ELR (cell line): ENCODE results near the gene CADM2.

Source experiments
- DNase-seq: peaks from one replicate; pipeline ENCODE4 v3.0.0-alpha.2; 2015; ENCODE audit warnings: low read depth

Gene CADM2

DNA sequence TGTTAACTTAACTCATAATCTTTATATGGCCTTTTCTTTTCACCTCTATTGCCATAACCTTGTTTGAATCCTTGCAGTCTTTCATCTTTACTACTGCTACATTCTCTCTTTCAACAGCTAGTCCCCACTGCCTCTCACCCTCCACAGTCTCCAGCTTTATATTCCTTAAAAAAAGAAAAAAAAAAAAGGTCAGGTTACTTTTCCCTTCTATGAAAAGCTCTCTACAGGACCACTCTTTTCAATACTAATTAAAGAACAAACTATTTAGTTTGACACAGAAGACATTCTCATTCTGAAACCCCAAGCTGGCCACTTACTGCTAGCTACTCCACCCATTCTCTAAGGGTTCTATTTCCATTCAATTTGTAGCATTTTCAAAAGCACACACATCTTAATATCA lies 25.6 kb downstream of the CADM2 start:
- DNase-seq: no peak

GRCh38 chr3:84985795-84986194 lies 27.0 kb downstream of the CADM2 start:
- DNase-seq: no peak

DNA sequence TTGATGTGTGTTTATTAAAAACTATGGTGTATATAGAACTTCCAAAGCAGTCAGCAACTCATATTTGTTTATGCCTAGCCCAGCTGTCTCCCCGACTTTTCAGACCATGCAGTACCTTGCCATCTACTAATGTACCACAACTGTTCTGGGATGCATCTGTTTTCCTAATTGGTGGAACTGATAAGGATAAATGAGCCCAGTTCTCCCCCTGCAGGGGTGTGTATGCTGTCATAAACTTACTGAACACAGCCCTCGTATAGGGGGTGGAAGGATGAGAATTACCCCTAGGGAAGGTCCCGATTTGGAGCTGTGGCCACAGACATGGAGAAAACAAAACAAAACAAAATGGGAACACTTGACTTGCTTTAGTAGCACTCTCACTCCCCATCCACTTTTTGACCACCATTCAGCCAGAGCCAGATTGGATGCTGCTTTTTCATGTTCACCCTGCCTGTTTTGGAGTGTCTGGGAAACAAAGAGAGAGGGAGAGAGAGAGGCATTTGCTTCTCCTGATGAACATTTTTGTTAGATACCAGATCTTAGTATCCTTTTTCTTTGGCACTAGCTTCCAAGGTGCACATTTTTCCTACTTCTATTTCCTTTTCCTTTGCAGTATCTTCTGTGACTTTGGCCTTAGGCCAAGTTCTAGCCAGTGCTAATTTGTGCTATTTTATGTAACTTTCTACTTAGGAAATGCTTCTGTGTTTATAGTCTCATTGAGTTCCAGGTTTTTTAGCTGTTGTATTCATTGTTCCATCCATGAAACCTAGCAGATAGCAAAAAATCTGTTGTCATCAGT lies 29.1 kb downstream of the CADM2 start:
- DNase-seq: no peak

- no peak for DNase-seq
Observed at GRCh38 chr3:84989102-84989501, 30.3 kb downstream of the CADM2 start.

- no peak for DNase-seq
Observed at GRCh38 chr3:84991422-84991900, 32.7 kb downstream of the CADM2 start.

DNA sequence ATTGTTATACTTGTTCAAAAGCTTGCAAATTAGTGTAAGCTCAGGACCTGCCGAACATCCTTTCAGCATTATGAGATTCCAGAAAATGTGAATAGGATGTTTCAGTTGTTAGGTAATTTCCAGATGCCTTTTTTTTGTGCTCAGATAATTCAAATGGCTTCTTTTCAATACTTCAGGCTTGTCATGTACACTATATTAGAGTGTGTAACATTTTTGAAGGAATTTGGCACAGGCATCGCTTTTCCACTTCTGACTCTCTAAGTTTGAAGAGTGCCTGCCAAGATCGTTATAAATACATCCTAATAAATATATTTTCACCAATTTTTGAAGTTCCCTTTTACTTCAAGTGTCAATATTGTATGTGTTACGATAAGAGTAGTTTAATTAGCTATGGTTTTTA lies 35.2 kb downstream of the CADM2 start:
- DNase-seq: no peak

- DNase-seq: no peak
Observed at GRCh38 chr3:84998545-84998944, 39.8 kb downstream of the CADM2 start.

- DNase-seq: no peak
Observed at GRCh38 chr3:85003479-85003878, 44.7 kb downstream of the CADM2 start.

DNA sequence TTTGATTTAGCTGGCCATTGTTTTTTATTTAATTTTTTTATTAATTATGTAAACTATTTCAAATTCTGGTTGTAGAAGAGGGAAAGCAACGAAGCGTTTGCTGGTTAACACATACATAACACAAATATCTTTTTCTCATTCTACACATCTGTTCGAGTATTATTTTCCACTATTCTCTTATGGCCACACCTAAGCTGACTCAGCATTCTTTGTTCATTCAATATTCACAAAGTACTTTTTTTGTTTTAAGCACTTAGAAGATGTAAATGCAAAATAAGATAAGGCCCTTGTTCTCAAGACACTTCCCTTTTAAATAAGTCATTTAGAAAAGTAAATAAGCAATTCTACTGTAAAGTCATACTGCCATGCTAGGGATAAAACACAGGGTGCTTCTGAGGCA lies 45.4 kb downstream of the CADM2 start:
- no peak for DNase-seq

GRCh38 chr3:85005946-85006345 lies 47.2 kb downstream of the CADM2 start:
- no peak for DNase-seq

DNA sequence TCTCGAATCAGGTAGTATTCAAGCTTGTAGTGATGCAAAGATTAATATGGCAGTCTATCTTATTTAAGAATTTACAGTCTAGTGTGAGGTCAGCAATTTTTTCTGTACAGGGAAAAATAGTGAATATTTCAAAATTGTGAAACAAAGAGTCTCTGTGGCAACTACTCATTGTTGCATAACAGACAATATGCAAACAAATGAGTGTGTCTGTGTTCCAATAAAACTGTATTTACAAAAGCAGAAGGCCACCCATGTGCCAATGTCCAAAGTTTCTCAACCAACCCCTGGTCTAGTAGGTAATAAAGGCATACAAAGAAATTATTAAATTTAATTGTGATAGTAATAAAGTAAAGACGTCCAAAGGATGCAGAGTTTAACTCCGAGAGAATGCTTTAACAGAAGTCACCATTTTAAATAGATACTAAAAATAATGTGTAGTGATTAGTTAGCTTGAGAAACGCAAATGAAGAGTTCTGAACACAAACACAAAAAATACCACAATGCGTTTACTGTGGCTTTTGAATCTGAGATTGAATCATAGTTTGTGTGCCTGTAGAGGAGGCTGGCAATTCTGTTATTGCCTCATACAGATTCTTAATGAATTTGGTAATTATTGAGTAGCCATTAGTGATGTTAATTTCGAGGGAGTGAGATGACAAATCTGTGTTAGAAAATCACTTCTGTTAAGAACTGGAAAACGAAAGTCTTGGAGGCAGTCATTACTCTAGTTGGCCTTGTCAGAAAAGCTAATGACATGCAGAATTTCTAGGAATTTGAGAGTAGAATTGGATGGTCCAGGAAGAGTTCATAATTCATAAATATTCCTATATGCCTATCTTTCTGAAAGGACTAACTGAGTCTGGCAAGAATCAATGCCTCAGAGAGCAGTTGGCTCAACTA lies 48.7 kb downstream of the CADM2 start:
- DNase-seq: no peak

- DNase-seq: no peak
Observed at GRCh38 chr3:85020828-85021227, 62.0 kb downstream of the CADM2 start.

GRCh38 chr3:85030052-85030451 lies 71.3 kb downstream of the CADM2 start:
- no peak for DNase-seq

- no peak for DNase-seq
Observed at GRCh38 chr3:85037203-85037602, 78.4 kb downstream of the CADM2 start.

DNA sequence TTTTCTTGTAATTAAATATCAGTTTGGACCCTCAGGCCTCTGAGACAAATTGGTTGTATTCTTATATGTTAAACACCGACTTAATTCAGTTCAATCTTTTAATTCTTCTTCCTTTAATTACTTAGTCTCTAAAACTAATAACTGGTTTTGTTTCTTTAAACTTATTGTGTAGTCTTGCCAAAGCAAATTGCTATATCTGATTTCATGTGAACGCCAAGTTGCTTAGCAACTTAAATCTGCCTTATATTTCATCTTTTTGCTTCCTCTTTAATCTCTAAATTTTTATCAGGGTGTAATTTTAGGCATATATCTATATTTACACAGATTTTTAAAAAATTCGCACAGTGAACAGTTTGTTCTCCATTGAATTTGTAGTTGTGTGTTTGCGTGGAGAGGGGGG lies 82.2 kb downstream of the CADM2 start:
- DNase-seq: no peak

- no peak for DNase-seq
Observed at GRCh38 chr3:85041562-85042055, 82.8 kb downstream of the CADM2 start.

GRCh38 chr3:85050821-85051220 lies 92.0 kb downstream of the CADM2 start:
- no peak for DNase-seq

DNA sequence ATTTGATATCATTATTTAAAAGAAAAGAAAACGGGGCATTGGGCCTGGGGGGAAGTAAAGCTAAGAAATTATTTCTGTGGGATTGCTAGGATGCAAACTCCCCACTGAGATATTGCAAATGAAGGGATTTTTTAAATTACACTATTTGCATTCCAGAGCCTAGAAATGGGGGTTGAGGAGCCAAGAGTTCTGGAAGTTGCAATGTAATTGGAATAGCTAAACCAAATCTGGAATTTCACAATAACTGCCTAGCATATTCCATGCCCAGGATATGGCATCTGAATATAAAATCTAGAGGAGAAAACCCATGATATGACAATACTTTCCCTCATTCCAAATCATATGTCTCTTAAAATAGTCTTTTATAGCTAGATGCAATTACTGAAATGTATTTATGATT lies 93.0 kb downstream of the CADM2 start:
- no peak for DNase-seq

DNA sequence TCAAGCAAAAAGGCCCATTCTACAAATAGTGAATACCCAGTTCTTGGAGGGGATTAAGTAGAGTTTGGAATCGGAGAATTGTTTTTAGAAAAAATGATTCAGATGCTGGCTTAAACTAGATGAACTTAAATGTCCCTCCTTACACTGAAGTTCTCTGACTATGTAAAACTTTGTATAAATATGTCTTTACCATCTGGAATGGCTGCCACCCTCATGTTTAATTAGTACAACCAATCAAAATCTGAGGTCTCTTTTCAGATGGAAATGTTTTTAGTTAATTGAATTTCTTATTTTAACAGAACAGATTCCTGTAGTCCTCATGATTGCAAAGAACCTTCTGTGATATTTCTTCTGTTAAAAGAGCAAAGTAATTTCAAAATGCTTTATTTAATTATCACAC lies 94.8 kb downstream of the CADM2 start:
- no peak for DNase-seq

DNA sequence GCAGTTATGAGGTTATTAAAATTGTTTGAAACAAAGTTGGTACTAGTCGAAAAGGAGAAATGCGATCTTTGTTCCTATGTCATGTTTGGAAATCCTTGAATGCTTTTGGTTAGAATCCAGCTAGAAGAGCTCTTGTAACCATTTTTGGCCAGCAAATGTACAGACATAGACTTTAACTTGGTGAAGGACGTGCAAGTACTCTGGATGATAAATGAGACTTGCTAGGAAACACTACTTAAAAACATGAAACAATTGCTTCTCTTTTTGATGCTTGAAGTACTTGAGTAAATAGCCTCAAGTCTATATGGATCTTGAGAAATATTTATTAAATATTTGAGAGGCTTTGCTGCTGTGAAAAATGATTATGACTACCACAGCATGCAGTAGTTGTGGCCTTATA lies 95.8 kb downstream of the CADM2 start:
- no peak for DNase-seq

DNA sequence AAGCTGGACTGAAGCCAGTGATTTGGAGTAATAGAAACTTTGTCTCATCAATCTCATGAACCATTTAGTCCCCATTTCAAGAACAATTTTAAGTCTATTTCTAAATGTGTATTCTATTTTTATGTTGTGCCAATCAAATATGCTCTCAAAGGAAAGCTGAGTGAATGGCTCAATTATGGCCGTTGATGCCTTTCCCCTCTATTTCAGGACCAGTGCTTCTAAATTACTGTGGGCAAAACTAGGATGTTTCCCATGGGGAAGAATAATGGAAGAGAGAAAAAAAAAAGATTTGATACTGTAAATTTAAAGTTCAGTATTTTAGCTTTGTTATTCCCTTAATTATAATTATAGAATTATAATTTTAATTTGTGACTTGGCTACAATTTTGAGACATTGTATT lies 110.1 kb downstream of the CADM2 start:
- no peak for DNase-seq

- no peak for DNase-seq
Observed at GRCh38 chr3:85074003-85074402, 115.2 kb downstream of the CADM2 start.

GRCh38 chr3:85075663-85076062 lies 116.9 kb downstream of the CADM2 start:
- no peak for DNase-seq
